Smooth muscle cell (in vitro differentiated cells): Measurements from ENCODE around the gene PARD3. TPM values are rescaled to one million over a fixed set of nuclear protein-coding genes. Genes with fewer than 3 reads are reported as not detected.
A peak's percentile ranks its signal among the peaks of the same experiment; 100 is the strongest.

ENCODE experiments used
- DNase-seq: peaks from one replicate; lab custom pipeline; 2025; ENCODE audit not compliant: unreplicated experiment; lab: John Stamatoyannopoulos, UW
- H2AFZ ChIP-seq: fragments of 200-600 bp; sonication (generic); 2 replicates; pipeline ENCODE4 v1.6.0; 2016; ENCODE audit warnings: antibody characterized with exemption, low read depth, mild to moderate bottlenecking
- H3F3A ChIP-seq: fragments of 200-600 bp; sonication (generic); 2 replicates; pipeline ENCODE4 v1.6.0; 2017; ENCODE audit warnings: antibody characterized with exemption, low read depth
- H3K27ac ChIP-seq: fragments of 200-600 bp; sonication (generic); 2 replicates; pipeline ENCODE4 v1.5.1; 2016; ENCODE audit warnings: low read depth, mild to moderate bottlenecking
- H3K27me3 ChIP-seq: fragments of 200-600 bp; sonication (generic); 2 replicates; pipeline ENCODE4 v1.6.1; 2016; ENCODE audit warnings: low read depth, mild to moderate bottlenecking
- H3K36me3 ChIP-seq: fragments of 200-600 bp; sonication (generic); 2 replicates; pipeline ENCODE4 v1.5.1; 2016; ENCODE audit warnings: low read depth
- H3K4me1 ChIP-seq: fragments of 200-600 bp; sonication (generic); 2 replicates; pipeline ENCODE4 v1.5.1; 2016; ENCODE audit warnings: low read depth
- H3K4me2 ChIP-seq: fragments of 200-600 bp; sonication (generic); 2 replicates; pipeline ENCODE4 v1.6.0; 2016; ENCODE audit warnings: mild to moderate bottlenecking
- H3K4me3 ChIP-seq: fragments of 200-600 bp; sonication (generic); 2 replicates; pipeline ENCODE4 v1.5.1; 2016; ENCODE audit warnings: mild to moderate bottlenecking
- H3K79me2 ChIP-seq: fragments of 200-600 bp; sonication (generic); 2 replicates; pipeline ENCODE4 v1.6.0; 2016; ENCODE audit warnings: low read depth, mild to moderate bottlenecking
- H3K9ac ChIP-seq: fragments of 200-600 bp; sonication (generic); 2 replicates; pipeline ENCODE4 v1.6.0; 2016; ENCODE audit warnings: low read depth
- H3K9me3 ChIP-seq: fragments of 200-600 bp; sonication (generic); replicated peaks from 2 replicates; pipeline ENCODE4 v1.5.1; 2016; ENCODE audit warnings: low read depth
- H4K20me1 ChIP-seq: fragments of 200-600 bp; sonication (generic); 2 replicates; pipeline ENCODE4 v1.6.0; 2016; ENCODE audit warnings: low read depth
- CTCF ChIP-seq: fragments of 200-600 bp; sonication (generic); IDR thresholded peaks from 2 replicates; pipeline ENCODE4 v1.5.1; 2017; ENCODE audit warnings: borderline replicate concordance, mild to moderate bottlenecking, antibody characterized with exemption; ENCODE audit not compliant: insufficient read depth, poor library complexity, severe bottlenecking
- WGBS: methylation state at CpG from one replicate; pipeline ENCODE4 v1.1.7; 2016; ENCODE audit warnings: low lambda C conversion rate; 5-methylcytosine and 5-hydroxymethylcytosine counted together
- polyA plus RNA-seq: library from polyadenylated mRNA; unstranded; fragments of >200 nt; fragmentation: Nextera tagmentation; extraction: Ambion mirVana; gene quantifications from 2 replicates; pipeline ENCODE4 v1.2.1, GENCODE V29; 2016
- total RNA-seq: library from RNA; depleted of rRNA; stranded (reverse); fragments of >200 nt; gene quantifications from 2 replicates; pipeline ENCODE4 v1.2.3, GENCODE V29; 2014

Gene PARD3
- total RNA-seq (26.0 and 29.6 TPM in 2 replicates), polyA plus RNA-seq (16.5 and 17.5 TPM in 2 replicates)

- no peaks in the 10 kb centered on the region for H3K36me3 ChIP-seq
- H4K20me1 ChIP-seq: peaks cover 33% of the 10 kb centered on the region
- no peaks in the 10 kb centered on the region for H3K27me3 ChIP-seq
- peak; percentile 51 for DNase-seq
- peak within 1 kb of the TSS; percentile 71 for H3K27ac ChIP-seq
- peaks cover 34% of the 10 kb centered on the region for H3K79me2 ChIP-seq
- H3K9me3 ChIP-seq: no peaks in the 10 kb centered on the region
- peak within 1 kb of the TSS; percentile 88 for H3K4me3 ChIP-seq
- no peaks in the 10 kb centered on the region for H3F3A ChIP-seq
- H2AFZ ChIP-seq: peak within 1 kb of the TSS; percentile 88
- H3K9ac ChIP-seq: peak within 1 kb of the TSS; percentile 83
- WGBS: under 1% methylated on average over 27 of the region's 82 CpGs
- H3K4me1 ChIP-seq: peaks cover 5% of the 10 kb centered on the region
- TF ChIP-seq CTCF: no peak
- peak within 1 kb of the TSS; percentile 95 for H3K4me2 ChIP-seq
Observed at GRCh38 chr10:34815185-34816084, at the start of gene PARD3. PARD3 (minus strand) TSS chr10:34815296; CDS start chr10:34814995, 301 bp downstream.

GRCh38 chr10:34864149-34865067 is 49.3 kb upstream of the PARD3 start:
- no peak overlapping the region for H3K9ac ChIP-seq
- H3K27me3 ChIP-seq: no peaks in the 10 kb centered on the region
- no peaks in the 10 kb centered on the region for H3F3A ChIP-seq
- no peaks in the 10 kb centered on the region for H3K79me2 ChIP-seq
- no peak overlapping the region for H3K27ac ChIP-seq
- H3K9me3 ChIP-seq: no peaks in the 10 kb centered on the region
- no peak overlapping the region for H3K4me3 ChIP-seq
- no peaks in the 10 kb centered on the region for H3K4me1 ChIP-seq
- no peak for DNase-seq
- H2AFZ ChIP-seq: no peak overlapping the region
- H3K36me3 ChIP-seq: no peaks in the 10 kb centered on the region
- no peak overlapping the region for H3K4me2 ChIP-seq
- 74% methylated on average over 12 of the region's 12 CpGs for WGBS
- no peaks in the 10 kb centered on the region for H4K20me1 ChIP-seq
- TF ChIP-seq CTCF: no peak

- 90% methylated on average over 3 of the region's 3 CpGs for WGBS
- H3K27ac ChIP-seq: no peak overlapping the region
Observed at GRCh38 chr10:34862892-34863291, 47.8 kb upstream of the PARD3 start.

More at GRCh38 chr10:34862892-34863291, 47.8 kb upstream of the PARD3 start:
- Histone ChIP-seq H3K9me3 (no peaks in the 10 kb centered on the region), H3K9ac (no peak overlapping the region), H3K27me3 (no peaks in the 10 kb centered on the region), H3K4me2 (no peak overlapping the region), H2AFZ (no peak overlapping the region), H3K36me3 (no peaks in the 10 kb centered on the region), H3K4me3 (no peak overlapping the region), H3K79me2 (no peaks in the 10 kb centered on the region), H3K4me1 (no peaks in the 10 kb centered on the region), H4K20me1 (no peaks in the 10 kb centered on the region), H3F3A (no peaks in the 10 kb centered on the region)
- no peak for TF ChIP-seq CTCF
- DNase-seq: no peak
